HepG2 (cell line): Measurements from ENCODE around the gene YEATS4. TPM values are rescaled to one million over a fixed set of nuclear protein-coding genes. Genes with fewer than 3 reads are reported as not detected.

Experiments
- AGO2 ChIP-seq: fragments of 200-400 bp; formaldehyde crosslinking; optimal IDR thresholded peaks from 2 replicates; pipeline ENCODE3; 2017; ENCODE audit warnings: mild to moderate bottlenecking, low read depth, low read length, moderate library complexity
- FOSL1 ChIP-seq: sonication (generic); formaldehyde crosslinking; IDR thresholded peaks from 2 replicates; pipeline ENCODE4 v1.9.0; 2021; ENCODE audit warnings: missing genetic modification reagents, borderline replicate concordance
- HOXA3 ChIP-seq: sonication (generic); formaldehyde crosslinking; IDR thresholded peaks from 2 replicates; pipeline ENCODE4 v1.5.0; 2020; ENCODE audit warnings: missing genetic modification reagents
- HOXA9 ChIP-seq: sonication (generic); formaldehyde crosslinking; IDR thresholded peaks from 2 replicates; pipeline ENCODE4 v1.8.1; 2022; ENCODE audit warnings: missing genetic modification reagents, mild to moderate bottlenecking, moderate library complexity, borderline replicate concordance
- MTF1 ChIP-seq: sonication (generic); formaldehyde crosslinking; IDR thresholded peaks from 2 replicates; pipeline ENCODE4 v1.5.0; 2020; ENCODE audit warnings: missing genetic modification reagents
- NRL ChIP-seq: sonication (generic); formaldehyde crosslinking; IDR thresholded peaks from 2 replicates; pipeline ENCODE4 v1.5.0; 2020; ENCODE audit warnings: missing genetic modification reagents, mild to moderate bottlenecking, moderate library complexity, borderline replicate concordance
- PHF21A ChIP-seq: sonication (generic); formaldehyde crosslinking; IDR thresholded peaks from 2 replicates; pipeline ENCODE4 v1.5.0; 2020; ENCODE audit warnings: mild to moderate bottlenecking, missing genetic modification reagents
- RAD51 ChIP-seq: fragments of 450-650 bp; IDR thresholded peaks from 2 replicates; pipeline ENCODE4 v1.6.1; 2016; ENCODE audit warnings: borderline replicate concordance
- SMAD3 ChIP-seq: sonication (generic); formaldehyde crosslinking; IDR thresholded peaks from 2 replicates; pipeline ENCODE4 v1.4.0; 2020; ENCODE audit warnings: missing genetic modification reagents
- ZNF34 ChIP-seq: sonication (generic); formaldehyde crosslinking; IDR thresholded peaks from 2 replicates; pipeline ENCODE4 v1.4.0; 2020; ENCODE audit warnings: mild to moderate bottlenecking, missing genetic modification reagents, borderline replicate concordance
- ZNF530 ChIP-seq: sonication (generic); formaldehyde crosslinking; IDR thresholded peaks from 2 replicates; pipeline ENCODE4 v1.5.0; 2020; ENCODE audit warnings: low read depth, mild to moderate bottlenecking, missing genetic modification reagents
- ZNF549 ChIP-seq: sonication (generic); formaldehyde crosslinking; IDR thresholded peaks from 2 replicates; pipeline ENCODE4 v1.5.0; 2020; ENCODE audit warnings: missing genetic modification reagents
- ZNF850 ChIP-seq: sonication (generic); formaldehyde crosslinking; conservative IDR thresholded peaks from 2 replicates; pipeline ENCODE4 v1.9.0; 2021; ENCODE audit warnings: mild to moderate bottlenecking, missing genetic modification reagents
- ZNF878 ChIP-seq: sonication (generic); formaldehyde crosslinking; IDR thresholded peaks from 2 replicates; pipeline ENCODE4 v1.8.1; 2023; ENCODE audit warnings: mild to moderate bottlenecking, missing genetic modification reagents, moderate library complexity
- ZSCAN31 ChIP-seq: sonication (generic); formaldehyde crosslinking; IDR thresholded peaks from 2 replicates; pipeline ENCODE4 v1.5.0; 2020; ENCODE audit warnings: low read depth, mild to moderate bottlenecking, missing genetic modification reagents
- polyA plus RNA-seq, 8 experiments: library from polyadenylated mRNA; depleted of rRNA in 3 of 8; stranded (reverse) in 7 of 8; unstranded in 1 of 8; fragments of >200 nt; fragmentation: Illumina TruSeq in 4 of 8; extraction: Trizol in 4 of 8; gene quantifications; 2 replicates each; pipeline versions ENCODE4 v1.2.1 to v1.2.3, GENCODE V29; 2011 to 2016; ENCODE audit warnings: low read depth in 4 of 8, missing spikeins in 1 of 8, mixed read lengths in 1 of 8; ENCODE audit not compliant: insufficient read depth in 1 of 8
- total RNA-seq, 5 experiments: library from RNA; depleted of rRNA; stranded (reverse); fragments of >200 nt; fragmentation: Illumina TruSeq; extraction: Trizol; gene quantifications; 2 replicates each; pipeline ENCODE4 v1.2.3, GENCODE V29; 2016; ENCODE audit warnings: low read depth in 1 of 5
- TF ChIP-seq, protein P1 (sequence below), 2 experiments: sonication (generic) in 1 of 2; formaldehyde crosslinking in 1 of 2; IDR thresholded peaks; 2 replicates each; pipeline versions ENCODE4 v1.4.0 to v1.6.1; 2018 to 2020; ENCODE audit warnings: missing genetic modification reagents in 2 of 2, borderline replicate concordance in 1 of 2, low read depth in 1 of 2, mild to moderate bottlenecking in 1 of 2, missing biosample characterization in 1 of 2
- TF ChIP-seq, protein P2 (sequence below): sonication (generic); formaldehyde crosslinking; IDR thresholded peaks from 2 replicates; pipeline ENCODE4 v1.4.0; 2020; ENCODE audit warnings: missing genetic modification reagents, borderline replicate concordance
- TF ChIP-seq, protein P3 (sequence below): sonication (generic); formaldehyde crosslinking; IDR thresholded peaks from 2 replicates; pipeline ENCODE4 v1.5.0; 2020; ENCODE audit warnings: mild to moderate bottlenecking, missing genetic modification reagents
- TF ChIP-seq, protein P4 (sequence below): sonication (generic); formaldehyde crosslinking; IDR thresholded peaks from 2 replicates; pipeline ENCODE4 v1.4.0; 2020; ENCODE audit warnings: missing genetic modification reagents

YEATS4 gene
- total and polyA plus RNA-seq, 2 of the 13 experiments (the other 11 are each of a cell fraction or from before 2014, with no cell fraction given): 16.8 to 45.0 TPM

DNA sequence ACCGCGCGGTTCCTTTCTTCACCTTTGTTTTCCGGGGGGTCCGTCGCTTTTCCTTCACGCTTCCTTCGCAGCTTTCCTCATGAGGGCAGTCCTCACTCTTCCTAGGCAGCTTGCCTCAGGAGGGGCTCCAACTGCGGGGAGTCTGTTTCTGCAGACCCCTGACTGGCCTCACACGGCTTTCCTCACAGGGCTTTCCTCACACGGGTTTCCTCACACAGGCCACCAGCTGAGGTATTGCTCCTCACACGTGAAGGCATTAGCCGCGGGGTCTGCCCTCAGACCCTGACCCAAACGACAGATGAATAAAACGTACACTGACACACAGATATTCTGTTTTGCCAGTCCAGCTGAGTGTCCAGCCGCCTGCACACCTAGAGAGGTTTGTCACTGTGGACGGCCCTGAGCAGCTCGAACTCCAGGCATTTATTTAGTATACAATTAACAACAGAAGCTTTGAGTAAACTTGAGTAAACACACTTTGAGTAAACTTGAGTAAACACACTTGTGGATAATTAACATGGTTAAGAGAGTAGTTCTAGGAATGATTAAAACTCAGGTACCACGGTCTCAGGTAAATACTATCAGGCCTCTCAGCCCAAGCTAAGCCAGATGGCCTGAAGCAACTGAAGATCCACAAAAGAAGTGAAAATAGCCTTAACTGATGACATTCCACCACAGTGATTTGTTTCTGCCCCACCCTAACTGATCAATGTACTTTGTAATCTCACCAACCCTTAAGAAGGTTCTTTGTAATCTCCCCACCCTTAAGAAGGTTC, 27.4 kb upstream of the YEATS4 start (continued):
- TF ChIP-seq RAD51 (no peak), ZNF549 (CRISPR knock-in tag) (no peak), HOXA3 (CRISPR knock-in tag) (no peak), ZNF530 (CRISPR knock-in tag) (no peak), ZNF878 (CRISPR knock-in tag) (no peak), SMAD3 (no peak), NRL (CRISPR knock-in tag) (peak; percentile 63; the same call in 1 of the 2 replicates), ZNF34 (CRISPR knock-in tag) (0 out of 2 replicates have a peak, but pooled peaks have one; percentile 31), PHF21A (CRISPR knock-in tag) (0 out of 2 replicates have a peak, but pooled peaks have one; percentile 19), FOSL1 (no peak), AGO2 (peak; percentile 90), ZNF850 (CRISPR knock-in tag) (no peak), HOXA9 (CRISPR knock-in tag) (no peak), MTF1 (CRISPR knock-in tag) (0 out of 2 replicates have a peak, but pooled peaks have one; percentile 5), ZSCAN31 (CRISPR knock-in tag) (no peak)
- TF ChIP-seq, protein P1, sequence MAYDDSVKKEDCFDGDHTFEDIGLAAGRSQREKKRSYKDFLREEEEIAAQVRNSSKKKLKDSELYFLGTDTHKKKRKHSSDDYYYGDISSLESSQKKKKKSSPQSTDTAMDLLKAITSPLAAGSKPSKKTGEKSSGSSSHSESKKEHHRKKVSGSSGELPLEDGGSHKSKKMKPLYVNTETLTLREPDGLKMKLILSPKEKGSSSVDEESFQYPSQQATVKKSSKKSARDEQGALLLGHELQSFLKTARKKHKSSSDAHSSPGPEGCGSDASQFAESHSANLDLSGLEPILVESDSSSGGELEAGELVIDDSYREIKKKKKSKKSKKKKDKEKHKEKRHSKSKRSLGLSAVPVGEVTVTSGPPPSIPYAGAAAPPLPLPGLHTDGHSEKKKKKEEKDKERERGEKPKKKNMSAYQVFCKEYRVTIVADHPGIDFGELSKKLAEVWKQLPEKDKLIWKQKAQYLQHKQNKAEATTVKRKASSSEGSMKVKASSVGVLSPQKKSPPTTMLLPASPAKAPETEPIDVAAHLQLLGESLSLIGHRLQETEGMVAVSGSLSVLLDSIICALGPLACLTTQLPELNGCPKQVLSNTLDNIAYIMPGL (CRISPR knock-in tag; IDR thresholded peaks at IDR 0.05; ENCODE audit: borderline replicate concordance in 1 of 2, low read depth in 1 of 2): peak in 1 of 2 experiments; percentile 41; a peak in 1 of 4 replicates
- TF ChIP-seq, protein P2, sequence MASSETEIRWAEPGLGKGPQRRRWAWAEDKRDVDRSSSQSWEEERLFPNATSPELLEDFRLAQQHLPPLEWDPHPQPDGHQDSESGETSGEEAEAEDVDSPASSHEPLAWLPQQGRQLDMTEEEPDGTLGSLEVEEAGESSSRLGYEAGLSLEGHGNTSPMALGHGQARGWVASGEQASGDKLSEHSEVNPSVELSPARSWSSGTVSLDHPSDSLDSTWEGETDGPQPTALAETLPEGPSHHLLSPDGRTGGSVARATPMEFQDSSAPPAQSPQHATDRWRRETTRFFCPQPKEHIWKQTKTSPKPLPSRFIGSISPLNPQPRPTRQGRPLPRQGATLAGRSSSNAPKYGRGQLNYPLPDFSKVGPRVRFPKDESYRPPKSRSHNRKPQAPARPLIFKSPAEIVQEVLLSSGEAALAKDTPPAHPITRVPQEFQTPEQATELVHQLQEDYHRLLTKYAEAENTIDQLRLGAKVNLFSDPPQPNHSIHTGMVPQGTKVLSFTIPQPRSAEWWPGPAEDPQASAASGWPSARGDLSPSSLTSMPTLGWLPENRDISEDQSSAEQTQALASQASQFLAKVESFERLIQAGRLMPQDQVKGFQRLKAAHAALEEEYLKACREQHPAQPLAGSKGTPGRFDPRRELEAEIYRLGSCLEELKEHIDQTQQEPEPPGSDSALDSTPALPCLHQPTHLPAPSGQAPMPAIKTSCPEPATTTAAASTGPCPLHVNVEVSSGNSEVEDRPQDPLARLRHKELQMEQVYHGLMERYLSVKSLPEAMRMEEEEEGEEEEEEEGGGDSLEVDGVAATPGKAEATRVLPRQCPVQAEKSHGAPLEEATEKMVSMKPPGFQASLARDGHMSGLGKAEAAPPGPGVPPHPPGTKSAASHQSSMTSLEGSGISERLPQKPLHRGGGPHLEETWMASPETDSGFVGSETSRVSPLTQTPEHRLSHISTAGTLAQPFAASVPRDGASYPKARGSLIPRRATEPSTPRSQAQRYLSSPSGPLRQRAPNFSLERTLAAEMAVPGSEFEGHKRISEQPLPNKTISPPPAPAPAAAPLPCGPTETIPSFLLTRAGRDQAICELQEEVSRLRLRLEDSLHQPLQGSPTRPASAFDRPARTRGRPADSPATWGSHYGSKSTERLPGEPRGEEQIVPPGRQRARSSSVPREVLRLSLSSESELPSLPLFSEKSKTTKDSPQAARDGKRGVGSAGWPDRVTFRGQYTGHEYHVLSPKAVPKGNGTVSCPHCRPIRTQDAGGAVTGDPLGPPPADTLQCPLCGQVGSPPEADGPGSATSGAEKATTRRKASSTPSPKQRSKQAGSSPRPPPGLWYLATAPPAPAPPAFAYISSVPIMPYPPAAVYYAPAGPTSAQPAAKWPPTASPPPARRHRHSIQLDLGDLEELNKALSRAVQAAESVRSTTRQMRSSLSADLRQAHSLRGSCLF: no peak
- TF ChIP-seq, protein P3, sequence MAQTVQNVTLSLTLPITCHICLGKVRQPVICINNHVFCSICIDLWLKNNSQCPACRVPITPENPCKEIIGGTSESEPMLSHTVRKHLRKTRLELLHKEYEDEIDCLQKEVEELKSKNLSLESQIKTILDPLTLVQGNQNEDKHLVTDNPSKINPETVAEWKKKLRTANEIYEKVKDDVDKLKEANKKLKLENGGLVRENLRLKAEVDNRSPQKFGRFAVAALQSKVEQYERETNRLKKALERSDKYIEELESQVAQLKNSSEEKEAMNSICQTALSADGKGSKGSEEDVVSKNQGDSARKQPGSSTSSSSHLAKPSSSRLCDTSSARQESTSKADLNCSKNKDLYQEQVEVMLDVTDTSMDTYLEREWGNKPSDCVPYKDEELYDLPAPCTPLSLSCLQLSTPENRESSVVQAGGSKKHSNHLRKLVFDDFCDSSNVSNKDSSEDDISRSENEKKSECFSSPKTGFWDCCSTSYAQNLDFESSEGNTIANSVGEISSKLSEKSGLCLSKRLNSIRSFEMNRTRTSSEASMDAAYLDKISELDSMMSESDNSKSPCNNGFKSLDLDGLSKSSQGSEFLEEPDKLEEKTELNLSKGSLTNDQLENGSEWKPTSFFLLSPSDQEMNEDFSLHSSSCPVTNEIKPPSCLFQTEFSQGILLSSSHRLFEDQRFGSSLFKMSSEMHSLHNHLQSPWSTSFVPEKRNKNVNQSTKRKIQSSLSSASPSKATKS (CRISPR knock-in tag): no peak
- TF ChIP-seq, protein P4, sequence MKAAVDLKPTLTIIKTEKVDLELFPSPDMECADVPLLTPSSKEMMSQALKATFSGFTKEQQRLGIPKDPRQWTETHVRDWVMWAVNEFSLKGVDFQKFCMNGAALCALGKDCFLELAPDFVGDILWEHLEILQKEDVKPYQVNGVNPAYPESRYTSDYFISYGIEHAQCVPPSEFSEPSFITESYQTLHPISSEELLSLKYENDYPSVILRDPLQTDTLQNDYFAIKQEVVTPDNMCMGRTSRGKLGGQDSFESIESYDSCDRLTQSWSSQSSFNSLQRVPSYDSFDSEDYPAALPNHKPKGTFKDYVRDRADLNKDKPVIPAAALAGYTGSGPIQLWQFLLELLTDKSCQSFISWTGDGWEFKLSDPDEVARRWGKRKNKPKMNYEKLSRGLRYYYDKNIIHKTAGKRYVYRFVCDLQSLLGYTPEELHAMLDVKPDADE (CRISPR knock-in tag): peak; percentile 82; the same call in 1 of the 2 replicates
